HL-60 (cell line): Measurements from ENCODE around the gene SLC35F5.

Source experiments
- DNase-seq, 2 experiments: peaks; one replicate each; pipeline ENCODE4 v3.0.0-alpha.2; 2010 to 2020; ENCODE audit warnings: low read depth in 1 of 2, low spot score in 1 of 2
- H3K27ac ChIP-seq: fragments of 250-450 bp; sonication (Bioruptor Pico); replicated peaks from 2 replicates; pipeline ENCODE4 v1.5.1; 2020; ENCODE audit warnings: mild to moderate bottlenecking, moderate library complexity
- H3K27me3 ChIP-seq: fragments of 250-450 bp; sonication (Bioruptor Pico); 2 replicates; pipeline ENCODE4 v1.5.1; 2021; ENCODE audit warnings: mild to moderate bottlenecking, moderate library complexity; ENCODE audit not compliant: insufficient read depth, poor library complexity, severe bottlenecking
- H3K4me3 ChIP-seq: replicated peaks from 2 replicates; pipeline ENCODE4 v1.5.1; 2011; ENCODE audit warnings: mild to moderate bottlenecking, control low read depth, low read length; ENCODE audit not compliant: insufficient read depth
- CTCF ChIP-seq: IDR thresholded peaks from one replicate; pipeline ENCODE4 v1.5.1; 2011; ENCODE audit warnings: low read length, control low read depth, inconsistent platforms; ENCODE audit not compliant: insufficient read depth
- GABPA ChIP-seq: IDR thresholded peaks from 2 replicates; pipeline ENCODE4 v1.6.1; 2012; ENCODE audit warnings: low read depth
- POLR2AphosphoS5 ChIP-seq: IDR thresholded peaks from 2 replicates; pipeline ENCODE4 v1.6.1; 2012; ENCODE audit warnings: low read depth
- REST ChIP-seq: IDR thresholded peaks from 2 replicates; pipeline ENCODE4 v1.6.1; 2012; ENCODE audit warnings: low read depth; ENCODE audit not compliant: insufficient replicate concordance
- SPI1 ChIP-seq: IDR thresholded peaks from 2 replicates; pipeline ENCODE4 v1.6.1; 2012; ENCODE audit warnings: low read depth, mild to moderate bottlenecking, borderline replicate concordance

SLC35F5 gene

GRCh38 chr2:113716291-113716690 lies 40.2 kb downstream of the SLC35F5 start:
- no peak for DNase-seq
- TF ChIP-seq POLR2AphosphoS5 (no peak), REST (no peak), GABPA (no peak), SPI1 (no peak), CTCF (no peak)
- no peak overlapping the region for H3K4me3 ChIP-seq
- H3K27me3 ChIP-seq: no peaks in the 10 kb centered on the region
- no peak overlapping the region for H3K27ac ChIP-seq

- Histone ChIP-seq H3K27ac (no peak overlapping the region), H3K27me3 (no peaks in the 10 kb centered on the region), H3K4me3 (no peak overlapping the region)
- TF ChIP-seq GABPA (no peak), SPI1 (no peak)
- no peak for DNase-seq
Measured at GRCh38 chr2:113712941-113713340, 43.5 kb downstream of the SLC35F5 start.

GRCh38 chr2:113711851-113712250 lies 44.6 kb downstream of the SLC35F5 start:
- Histone ChIP-seq H3K27ac (no peak overlapping the region), H3K27me3 (no peaks in the 10 kb centered on the region), H3K4me3 (no peak overlapping the region)
- no peak for DNase-seq
- TF ChIP-seq SPI1: no peak
- no peak for TF ChIP-seq GABPA
- no peak for TF ChIP-seq POLR2AphosphoS5
- no peak for TF ChIP-seq REST
- TF ChIP-seq CTCF: no peak

- Histone ChIP-seq H3K27me3 (no peaks in the 10 kb centered on the region), H3K4me3 (no peak overlapping the region), H3K27ac (no peak overlapping the region)
- no peak for DNase-seq
- TF ChIP-seq POLR2AphosphoS5: no peak
- no peak for TF ChIP-seq GABPA
- no peak for TF ChIP-seq CTCF
- TF ChIP-seq SPI1: no peak
- no peak for TF ChIP-seq REST
Measured at GRCh38 chr2:113709022-113709421, 47.4 kb downstream of the SLC35F5 start.
